ENCODE results near the gene SDHAF1.
A peak's percentile ranks its signal among the peaks of the same experiment; 100 is the strongest.

SDHAF1 gene

GRCh38 chr19:35986664-35987570, 8.1 kb upstream of the SDHAF1 start:
- DNase-seq (ENCODE audit: low read depth), result no peak

GRCh38 chr19:35987571-35987896, 7.5 kb upstream of the SDHAF1 start:
- no peak for DNase-seq (ENCODE audit: low read depth)

- no peak for DNase-seq (ENCODE audit: low read depth)
These were observed 6.2 kb upstream of the SDHAF1 start for GRCh38 chr19:35988824-35989223.

- no peak for DNase-seq (ENCODE audit: low read depth)
These were observed 4.8 kb upstream of the SDHAF1 start for GRCh38 chr19:35990156-35990555.

- DNase-seq (ENCODE audit: low read depth), result no peak
These were observed 3.9 kb upstream of the SDHAF1 start for GRCh38 chr19:35990771-35991730.

GRCh38 chr19:35991731-35992450, 3.1 kb upstream of the SDHAF1 start:
- no peak for DNase-seq (ENCODE audit: low read depth)

- DNase-seq (ENCODE audit: low read depth), result no peak
These were observed 1.9 kb upstream of the SDHAF1 start for GRCh38 chr19:35992907-35993765.

GRCh38 chr19:35993923-35994598, 927 bp upstream of the SDHAF1 start:
- DNase-seq (ENCODE audit: low read depth), result no peak

- DNase-seq (ENCODE audit: low read depth), result no peak
These were observed 1.8 kb downstream of the SDHAF1 start for GRCh38 chr19:35996777-35997176.

- DNase-seq (ENCODE audit: low read depth), result no peak
These were observed 6.6 kb downstream of the SDHAF1 start for GRCh38 chr19:36001605-36002004.

- DNase-seq (ENCODE audit: low read depth), result no peak
These were observed 8.3 kb downstream of the SDHAF1 start for GRCh38 chr19:36003284-36003683.

- no peak for DNase-seq (ENCODE audit: low read depth)
These were observed 12.0 kb downstream of the SDHAF1 start for GRCh38 chr19:36006955-36007354.

- DNase-seq (ENCODE audit: low read depth), result no peak
These were observed 13.5 kb downstream of the SDHAF1 start, which contains the start of gene SYNE4 for GRCh38 chr19:36008336-36008978. Gene SYNE4 (minus strand): TSS chr19:36008813. CDS start chr19:36008681, 132 bp downstream.

- peak; percentile 67 for DNase-seq (ENCODE audit: low read depth)
These were observed 14.2 kb downstream of the SDHAF1 start for GRCh38 chr19:36009220-36009619.

GRCh38 chr19:36009633-36010379, 14.8 kb downstream of the SDHAF1 start:
- no peak for DNase-seq (ENCODE audit: low read depth)

- DNase-seq (ENCODE audit: low read depth), result no peak
These were observed 15.4 kb downstream of the SDHAF1 start for GRCh38 chr19:36010402-36010801.

- DNase-seq (ENCODE audit: low read depth), result no peak
These were observed 18.5 kb downstream of the SDHAF1 start for GRCh38 chr19:36013280-36014011.

Measured in fibroblast of gingiva (primary cell).